GM19035 (cell line): ENCODE results near the gene MBNL1.

Experiments
- ATAC-seq: cut with Tn5 transposase; IDR thresholded peaks from one replicate; pipeline ENCODE4 v1.9.1; 2021; ENCODE audit not compliant: unreplicated experiment

Gene MBNL1, protein sequence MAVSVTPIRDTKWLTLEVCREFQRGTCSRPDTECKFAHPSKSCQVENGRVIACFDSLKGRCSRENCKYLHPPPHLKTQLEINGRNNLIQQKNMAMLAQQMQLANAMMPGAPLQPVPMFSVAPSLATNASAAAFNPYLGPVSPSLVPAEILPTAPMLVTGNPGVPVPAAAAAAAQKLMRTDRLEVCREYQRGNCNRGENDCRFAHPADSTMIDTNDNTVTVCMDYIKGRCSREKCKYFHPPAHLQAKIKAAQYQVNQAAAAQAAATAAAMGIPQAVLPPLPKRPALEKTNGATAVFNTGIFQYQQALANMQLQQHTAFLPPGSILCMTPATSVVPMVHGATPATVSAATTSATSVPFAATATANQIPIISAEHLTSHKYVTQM

GRCh38 chr3:152268555-152269055 lies at the start of gene MBNL1:
MBNL1 (plus strand) TSS chr3:152268929; CDS start chr3:152300194, 31,265 bp downstream.
- ATAC-seq = peak; percentile 70

- no peak for ATAC-seq
These were observed 49.5 kb upstream of the MBNL1 start for GRCh38 chr3:152219216-152219615.

DNA sequence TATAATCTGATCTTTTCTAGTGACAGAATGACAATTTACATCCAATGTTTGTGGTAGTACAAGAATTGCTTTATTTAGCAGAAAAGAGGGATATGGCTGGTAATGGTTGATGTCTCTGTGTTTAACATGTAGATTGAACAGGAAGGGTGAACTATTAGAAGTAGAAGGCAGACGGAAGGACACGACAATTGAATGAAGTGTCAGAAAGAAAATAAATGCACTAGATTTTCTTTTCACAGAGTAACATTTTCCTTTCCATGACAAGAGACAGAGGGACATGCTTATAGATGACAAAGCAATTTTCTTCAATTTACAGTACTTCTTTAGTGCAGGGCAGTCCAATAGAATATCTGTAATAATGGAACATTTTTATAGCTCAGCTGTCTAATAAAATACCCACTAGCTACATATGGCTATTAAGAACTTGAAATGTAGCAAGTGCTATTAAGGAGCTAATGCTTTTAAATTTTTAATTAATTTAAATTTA lies 48.9 kb upstream of the MBNL1 start:
- no peak for ATAC-seq

DNA sequence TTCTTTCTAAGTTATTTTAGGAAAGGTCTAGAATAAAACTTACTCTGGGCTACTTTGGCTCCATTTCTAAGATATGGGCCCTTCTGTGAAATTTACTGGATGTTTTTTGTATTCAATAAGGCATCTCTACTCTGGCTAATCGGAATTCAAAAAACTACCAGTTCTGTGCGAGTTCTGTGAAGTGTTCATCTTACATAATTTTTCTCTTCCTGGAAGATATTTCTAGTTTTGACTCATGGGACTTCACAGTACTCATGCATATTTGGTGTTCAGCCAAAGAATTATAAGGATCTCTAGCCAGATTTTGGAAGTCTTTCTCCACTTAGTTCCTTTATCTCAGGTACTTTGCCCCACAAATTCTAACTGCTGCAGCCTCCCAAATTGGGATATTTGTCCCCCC lies 46.4 kb upstream of the MBNL1 start:
- ATAC-seq = no peak

DNA sequence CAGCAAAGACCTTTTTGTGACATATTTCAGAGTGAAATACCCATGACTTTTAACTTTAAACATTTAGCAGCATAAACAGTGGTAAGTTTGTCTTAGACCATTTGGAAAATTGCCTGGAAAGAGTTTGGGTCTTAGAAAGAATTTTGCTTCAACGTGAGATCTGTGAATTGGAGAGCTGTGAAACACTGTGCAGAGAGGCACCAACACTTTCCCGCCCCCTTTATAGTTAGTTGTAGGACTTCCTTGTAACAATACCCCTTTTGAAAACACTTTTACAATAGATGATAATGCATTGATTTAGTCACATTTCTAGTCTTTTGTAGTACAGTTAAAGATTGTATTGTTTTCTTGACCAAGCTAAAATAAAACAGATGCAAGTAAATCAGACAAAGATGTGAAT lies 43.5 kb upstream of the MBNL1 start:
- ATAC-seq = no peak

DNA sequence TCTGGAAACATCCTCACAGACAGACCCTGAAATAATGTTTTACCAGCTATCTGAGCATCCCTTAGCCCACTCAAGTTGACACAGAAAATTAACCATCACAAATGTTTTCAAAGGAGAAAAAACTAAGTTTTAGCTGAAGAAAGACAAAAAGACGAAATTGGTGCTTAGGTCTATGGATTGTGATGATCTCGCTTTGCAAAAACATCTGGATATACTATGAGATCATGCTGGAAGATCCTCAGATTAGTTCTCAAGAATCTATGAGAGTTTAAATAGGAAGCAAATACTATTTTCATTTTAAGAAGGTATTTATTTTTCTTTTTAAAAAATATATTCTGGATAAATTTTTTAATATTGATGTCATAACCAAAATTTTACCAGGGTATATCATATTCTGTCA lies 42.6 kb upstream of the MBNL1 start:
- ATAC-seq = no peak

DNA sequence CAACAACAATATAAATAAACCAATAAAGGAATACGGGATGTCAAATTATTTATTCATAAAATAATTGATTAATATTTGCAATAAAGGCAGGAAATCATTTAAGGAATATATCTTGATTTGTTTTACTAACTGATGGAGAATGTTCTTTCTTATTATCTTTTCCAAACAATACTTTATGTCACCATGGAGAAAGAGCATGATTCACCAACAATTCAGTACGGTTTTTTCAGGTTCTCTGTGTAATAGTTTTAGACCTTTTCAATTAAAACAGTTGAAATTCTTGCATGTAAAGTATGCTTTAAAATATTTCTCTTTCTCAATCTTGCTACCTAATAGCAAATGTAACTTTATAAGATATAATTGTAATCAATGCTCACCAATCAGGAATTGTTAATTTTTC lies 41.7 kb upstream of the MBNL1 start:
- no peak for ATAC-seq

DNA sequence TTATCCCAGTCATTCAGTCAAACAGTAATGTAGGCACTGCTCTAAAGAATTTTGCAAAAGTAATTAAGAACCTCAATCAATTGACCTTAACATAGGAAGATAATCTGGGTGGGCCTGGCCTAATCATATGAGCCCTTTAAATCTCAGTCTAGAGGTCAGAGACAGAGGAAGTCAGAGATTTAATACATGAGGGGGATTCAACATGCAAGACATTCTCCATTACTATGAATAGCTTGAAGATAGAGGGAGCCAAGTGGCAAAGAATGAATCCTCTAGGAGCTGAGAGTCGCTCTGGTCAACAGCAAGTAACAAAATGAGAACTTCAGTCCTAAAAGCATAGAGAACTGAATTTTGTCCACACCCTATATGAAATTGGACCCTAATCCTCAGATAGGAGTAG lies 39.0 kb upstream of the MBNL1 start:
- ATAC-seq = no peak

- ATAC-seq = no peak
These were observed 38.4 kb upstream of the MBNL1 start for GRCh38 chr3:152230370-152230769.

DNA sequence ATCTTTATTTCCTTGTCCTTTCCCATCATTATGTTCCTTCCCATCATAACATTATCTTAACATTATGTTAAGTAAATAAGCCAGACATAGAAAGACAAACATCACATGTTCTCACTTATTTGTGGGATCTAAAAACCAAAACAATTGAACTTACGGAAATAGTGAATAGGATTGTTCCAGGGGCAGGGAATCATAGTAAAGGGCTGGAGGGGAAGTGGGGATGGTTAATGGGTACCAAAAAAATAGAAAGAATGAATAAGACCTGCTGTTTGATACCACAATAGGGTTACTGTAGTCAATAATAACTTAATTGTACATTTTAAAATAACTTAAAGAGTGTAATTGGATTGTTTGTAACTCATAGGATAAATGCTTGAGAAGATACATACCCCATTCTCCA lies 36.7 kb upstream of the MBNL1 start:
- no peak for ATAC-seq

GRCh38 chr3:152232679-152233078 lies 36.0 kb upstream of the MBNL1 start:
- no peak for ATAC-seq

- no peak for ATAC-seq
These were observed 33.9 kb upstream of the MBNL1 start for GRCh38 chr3:152234657-152235375.

DNA sequence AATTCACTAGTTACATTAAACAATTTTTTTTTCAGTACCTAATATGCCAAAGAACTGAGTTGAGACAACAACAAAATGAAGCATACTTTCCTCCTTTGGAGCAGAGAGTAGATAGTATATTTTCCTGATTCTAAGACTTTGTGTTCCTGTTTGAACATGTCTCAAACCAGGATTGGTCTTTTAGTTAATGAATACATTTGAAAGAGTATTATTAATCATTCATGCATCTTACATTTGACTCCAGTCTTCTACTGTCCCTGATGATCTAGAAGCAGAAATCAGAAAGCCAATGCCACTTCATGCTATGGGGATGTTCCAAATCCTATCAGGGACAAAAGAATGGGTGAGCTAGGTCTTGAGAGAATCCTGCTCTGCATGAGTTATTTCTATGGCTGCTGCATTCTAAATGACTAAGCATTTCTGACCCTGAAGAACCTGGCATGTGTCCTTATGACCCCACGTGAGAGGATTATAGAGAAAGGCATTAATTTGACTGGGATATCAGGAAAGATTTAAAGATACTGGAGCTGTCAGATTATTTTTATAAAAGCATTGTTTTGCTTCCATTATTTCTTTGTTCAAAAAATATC lies 32.9 kb upstream of the MBNL1 start:
- no peak for ATAC-seq

GRCh38 chr3:152236716-152237115 lies 32.0 kb upstream of the MBNL1 start:
- no peak for ATAC-seq

- ATAC-seq = peak; percentile 41
These were observed 27.3 kb upstream of the MBNL1 start for GRCh38 chr3:152241142-152242017.

GRCh38 chr3:152243301-152243711 lies 25.4 kb upstream of the MBNL1 start:
- ATAC-seq = peak; percentile 72

- no peak for ATAC-seq
These were observed 24.8 kb upstream of the MBNL1 start for GRCh38 chr3:152243721-152244516.

DNA sequence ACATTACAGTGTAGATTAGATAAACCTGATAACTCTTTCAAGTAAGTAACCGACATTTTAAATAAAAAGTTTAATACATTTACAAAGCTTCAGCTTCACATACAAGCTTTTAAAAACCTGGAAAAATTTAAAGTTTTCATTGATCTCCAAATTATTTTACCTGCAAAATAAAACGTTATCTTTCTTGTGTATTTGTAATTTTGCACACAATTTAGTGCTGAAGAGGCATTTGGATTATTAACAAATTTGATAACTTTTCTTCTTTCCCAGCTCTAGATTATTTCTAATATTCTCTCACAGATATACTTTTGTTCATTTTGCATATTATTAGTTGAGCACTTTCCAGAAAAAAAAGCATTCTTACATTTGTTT lies 24.2 kb upstream of the MBNL1 start:
- ATAC-seq = no peak

DNA sequence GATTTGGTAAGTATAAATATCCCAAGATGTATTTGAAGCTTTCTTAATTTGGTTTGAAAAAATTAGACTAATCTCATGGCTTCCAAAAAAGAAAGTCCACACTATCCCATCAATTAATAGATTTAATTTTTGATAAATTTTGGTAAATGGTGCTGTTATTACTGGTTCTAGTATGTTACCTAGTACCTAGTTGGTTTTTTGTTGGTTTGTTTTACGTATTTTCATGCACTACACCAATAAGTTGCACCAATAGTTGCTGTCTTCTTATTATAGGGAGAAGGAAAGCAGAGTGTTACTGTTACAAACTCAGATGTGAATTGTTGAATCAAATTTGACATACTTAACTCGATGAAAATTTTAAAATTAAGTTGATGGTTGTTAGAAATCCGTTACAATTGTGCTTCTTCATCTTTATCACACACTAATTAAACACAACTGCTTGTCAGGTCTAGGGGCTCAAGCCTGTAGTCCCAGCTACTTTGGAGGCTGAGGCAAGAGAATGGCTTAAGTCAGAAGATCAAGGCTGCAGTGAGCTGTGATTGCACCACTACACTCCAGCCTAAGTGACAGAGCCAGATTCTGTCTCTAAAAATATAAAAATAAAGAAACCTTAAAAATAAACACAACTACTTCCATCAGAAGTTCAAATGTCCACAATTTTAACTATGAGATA lies 23.1 kb upstream of the MBNL1 start:
- no peak for ATAC-seq
